K562 (cell line): ENCODE data around the gene FADD. TPM values are rescaled to one million over a fixed set of nuclear protein-coding genes. Genes with fewer than 3 reads are reported as not detected.

Experiments used
- EP300 ChIP-seq: IDR thresholded peaks from 2 replicates; pipeline ENCODE4 v1.6.1; 2012; ENCODE audit warnings: low read length, improper control_type of control experiment
- NELFE ChIP-seq: IDR thresholded peaks from 2 replicates; pipeline ENCODE4 v1.6.1; 2011; ENCODE audit warnings: mild to moderate bottlenecking; ENCODE audit not compliant: insufficient read depth, insufficient read length
- SIN3B ChIP-seq: fragments of 450-650 bp; IDR thresholded peaks from 2 replicates; pipeline ENCODE4 v1.6.1; 2017; ENCODE audit warnings: low read depth, mild to moderate bottlenecking, moderate library complexity
- polyA plus RNA-seq, 8 experiments: library from polyadenylated mRNA; depleted of rRNA in 4 of 8; stranded (reverse) in 5 of 8; unstranded in 3 of 8; fragments of >200 nt; fragmentation: Nextera tagmentation in 2 of 8; fragmentation: Illumina TruSeq in 1 of 8; extraction: Ambion mirVana in 2 of 8; extraction: Trizol in 1 of 8; gene quantifications; 2 replicates each; pipeline versions ENCODE4 v1.2.1 to v1.2.3, GENCODE V29; 2011 to 2014; ENCODE audit warnings: inconsistent platforms in 1 of 8, missing spikeins in 1 of 8
- total RNA-seq, 7 experiments: library from RNA; depleted of rRNA in 6 of 7; stranded (reverse); fragments of >200 nt in 6 of 7; fragmentation: Illumina TruSeq in 2 of 7; extraction: Trizol in 2 of 7; gene quantifications; 2 replicates each; pipeline versions ENCODE4 v1.2.1 to v1.2.3, GENCODE V29; 2011 to 2021; ENCODE audit warnings: low replicate concordance in 1 of 7
- TF ChIP-seq, protein P1 (sequence below): fragments of 450-650 bp; IDR thresholded peaks from 2 replicates; pipeline ENCODE4 v1.6.1; 2017; ENCODE audit warnings: antibody characterized with exemption, mild to moderate bottlenecking
- TF ChIP-seq, protein P2 (sequence below): fragments of 450-650 bp; formaldehyde crosslinking; IDR thresholded peaks from 2 replicates; pipeline ENCODE4 v1.4.0; 2022; ENCODE audit warnings: missing genetic modification characterization

The FADD gene
- total and polyA plus RNA-seq, 9 of the 15 experiments (the other 6 are each of a cell fraction or from before 2014, with no cell fraction given) = 0.29 to 26.9 (median 20.4) TPM

DNA sequence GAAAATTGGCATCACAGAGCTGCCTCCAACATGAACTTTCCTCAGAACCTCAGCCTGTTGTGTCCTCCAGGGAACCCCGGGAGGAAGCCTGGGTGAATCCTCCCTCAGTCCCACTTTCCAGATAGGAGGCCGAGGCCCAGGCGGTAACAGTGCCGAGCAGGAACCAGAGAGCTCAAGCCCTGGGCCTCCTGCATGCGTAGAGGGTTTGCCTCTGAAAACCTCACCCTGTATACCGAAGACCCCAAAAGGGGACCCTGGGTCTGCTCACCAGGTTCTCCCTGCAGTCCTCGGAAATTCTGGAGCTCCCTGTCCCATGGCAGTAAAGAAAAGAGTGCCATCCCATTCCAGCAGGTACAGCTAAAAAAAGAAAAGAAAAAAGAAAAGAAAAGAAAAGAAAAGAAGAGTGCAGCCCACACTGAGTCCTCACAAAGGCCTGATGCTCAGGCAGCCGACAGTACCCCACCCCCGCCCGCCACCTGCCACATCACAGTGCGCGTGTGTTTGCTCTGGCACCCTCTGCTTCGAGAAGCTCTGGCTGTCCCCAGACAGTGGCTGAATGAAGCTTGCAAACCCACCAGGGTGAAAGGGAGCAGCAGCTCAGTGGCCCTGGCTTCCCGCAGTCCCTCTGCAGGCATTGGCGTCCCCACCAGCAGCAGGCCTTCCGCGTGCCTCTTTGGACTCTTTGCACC is 28.4 kb upstream of the FADD start (continued):
- TF ChIP-seq NELFE (no peak), SIN3B (no peak), EP300 (no peak)
- TF ChIP-seq, protein P1, sequence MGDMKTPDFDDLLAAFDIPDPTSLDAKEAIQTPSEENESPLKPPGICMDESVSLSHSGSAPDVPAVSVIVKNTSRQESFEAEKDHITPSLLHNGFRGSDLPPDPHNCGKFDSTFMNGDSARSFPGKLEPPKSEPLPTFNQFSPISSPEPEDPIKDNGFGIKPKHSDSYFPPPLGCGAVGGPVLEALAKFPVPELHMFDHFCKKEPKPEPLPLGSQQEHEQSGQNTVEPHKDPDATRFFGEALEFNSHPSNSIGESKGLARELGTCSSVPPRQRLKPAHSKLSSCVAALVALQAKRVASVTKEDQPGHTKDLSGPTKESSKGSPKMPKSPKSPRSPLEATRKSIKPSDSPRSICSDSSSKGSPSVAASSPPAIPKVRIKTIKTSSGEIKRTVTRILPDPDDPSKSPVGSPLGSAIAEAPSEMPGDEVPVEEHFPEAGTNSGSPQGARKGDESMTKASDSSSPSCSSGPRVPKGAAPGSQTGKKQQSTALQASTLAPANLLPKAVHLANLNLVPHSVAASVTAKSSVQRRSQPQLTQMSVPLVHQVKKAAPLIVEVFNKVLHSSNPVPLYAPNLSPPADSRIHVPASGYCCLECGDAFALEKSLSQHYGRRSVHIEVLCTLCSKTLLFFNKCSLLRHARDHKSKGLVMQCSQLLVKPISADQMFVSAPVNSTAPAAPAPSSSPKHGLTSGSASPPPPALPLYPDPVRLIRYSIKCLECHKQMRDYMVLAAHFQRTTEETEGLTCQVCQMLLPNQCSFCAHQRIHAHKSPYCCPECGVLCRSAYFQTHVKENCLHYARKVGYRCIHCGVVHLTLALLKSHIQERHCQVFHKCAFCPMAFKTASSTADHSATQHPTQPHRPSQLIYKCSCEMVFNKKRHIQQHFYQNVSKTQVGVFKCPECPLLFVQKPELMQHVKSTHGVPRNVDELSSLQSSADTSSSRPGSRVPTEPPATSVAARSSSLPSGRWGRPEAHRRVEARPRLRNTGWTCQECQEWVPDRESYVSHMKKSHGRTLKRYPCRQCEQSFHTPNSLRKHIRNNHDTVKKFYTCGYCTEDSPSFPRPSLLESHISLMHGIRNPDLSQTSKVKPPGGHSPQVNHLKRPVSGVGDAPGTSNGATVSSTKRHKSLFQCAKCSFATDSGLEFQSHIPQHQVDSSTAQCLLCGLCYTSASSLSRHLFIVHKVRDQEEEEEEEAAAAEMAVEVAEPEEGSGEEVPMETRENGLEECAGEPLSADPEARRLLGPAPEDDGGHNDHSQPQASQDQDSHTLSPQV = no peak
- TF ChIP-seq, protein P2, sequence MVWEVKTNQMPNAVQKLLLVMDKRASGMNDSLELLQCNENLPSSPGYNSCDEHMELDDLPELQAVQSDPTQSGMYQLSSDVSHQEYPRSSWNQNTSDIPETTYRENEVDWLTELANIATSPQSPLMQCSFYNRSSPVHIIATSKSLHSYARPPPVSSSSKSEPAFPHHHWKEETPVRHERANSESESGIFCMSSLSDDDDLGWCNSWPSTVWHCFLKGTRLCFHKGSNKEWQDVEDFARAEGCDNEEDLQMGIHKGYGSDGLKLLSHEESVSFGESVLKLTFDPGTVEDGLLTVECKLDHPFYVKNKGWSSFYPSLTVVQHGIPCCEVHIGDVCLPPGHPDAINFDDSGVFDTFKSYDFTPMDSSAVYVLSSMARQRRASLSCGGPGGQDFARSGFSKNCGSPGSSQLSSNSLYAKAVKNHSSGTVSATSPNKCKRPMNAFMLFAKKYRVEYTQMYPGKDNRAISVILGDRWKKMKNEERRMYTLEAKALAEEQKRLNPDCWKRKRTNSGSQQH (CRISPR knock-in tag) = no peak
